ENCODE data around the gene CPE.

The CPE gene

DNA sequence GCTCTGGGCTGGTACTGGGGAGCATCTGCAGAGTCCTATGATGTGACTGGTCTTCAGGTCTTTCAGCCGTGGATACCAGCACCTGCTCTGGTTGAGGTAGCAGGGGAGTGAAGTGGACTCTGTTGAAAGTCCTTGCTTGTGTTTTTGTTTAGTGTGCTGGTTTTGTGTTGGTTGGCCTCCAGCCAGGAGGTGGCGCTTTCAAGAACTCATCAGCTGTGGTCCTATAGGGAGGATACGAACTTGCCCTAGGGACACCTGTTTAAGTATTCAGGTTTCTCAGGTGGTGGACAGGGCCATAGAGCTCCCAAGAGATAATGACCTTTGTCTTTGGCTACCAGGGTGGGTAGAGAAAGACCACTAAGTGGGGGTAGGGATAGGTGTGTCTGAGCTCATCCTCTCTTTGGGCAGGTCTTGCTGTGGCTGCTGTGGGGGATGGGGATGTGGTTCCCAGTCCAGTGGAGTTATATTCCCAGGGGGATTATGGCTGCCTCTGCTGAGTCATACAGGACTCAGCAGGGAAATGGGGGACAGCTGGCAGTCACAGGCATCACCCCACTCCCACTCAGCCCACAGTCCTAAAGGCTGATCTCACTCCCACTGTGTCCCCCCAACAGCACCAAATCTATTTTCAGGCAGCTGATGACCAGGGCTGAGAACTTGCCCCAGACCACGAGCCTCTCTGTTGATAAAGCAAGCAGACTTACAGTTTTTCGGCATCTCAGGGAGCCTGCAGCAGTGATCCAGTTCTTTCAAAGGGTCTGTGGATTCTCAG lies 27.3 kb upstream of the CPE start:
- no peak for ATAC-seq
- TF ChIP-seq BACH2 (CRISPR knock-in tag; IDR thresholded peaks at IDR 0.05; ENCODE audit: borderline replicate concordance) (no peak), ISL1 (CRISPR knock-in tag; IDR thresholded peaks at IDR 0.05) (no peak)

DNA sequence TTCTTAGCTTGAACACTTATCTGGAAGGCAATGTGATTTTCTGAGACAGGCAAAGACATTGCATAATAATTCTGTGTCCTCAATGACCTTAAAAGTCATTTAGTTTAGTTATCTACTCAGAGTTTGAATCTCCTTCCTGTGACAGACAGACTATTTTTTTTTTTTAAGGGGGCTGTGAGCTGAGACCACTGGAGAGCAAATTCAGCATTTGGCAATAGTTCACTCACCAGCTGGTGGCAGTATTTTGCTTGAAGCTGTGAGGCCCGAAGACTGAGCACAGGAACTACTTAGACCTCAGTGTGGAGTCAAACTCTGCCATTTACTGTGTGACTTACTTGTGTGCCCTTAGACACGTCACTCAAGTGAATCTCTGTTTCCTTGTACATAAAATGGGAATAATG lies 22.9 kb upstream of the CPE start:
- ATAC-seq = peak; percentile 91

DNA sequence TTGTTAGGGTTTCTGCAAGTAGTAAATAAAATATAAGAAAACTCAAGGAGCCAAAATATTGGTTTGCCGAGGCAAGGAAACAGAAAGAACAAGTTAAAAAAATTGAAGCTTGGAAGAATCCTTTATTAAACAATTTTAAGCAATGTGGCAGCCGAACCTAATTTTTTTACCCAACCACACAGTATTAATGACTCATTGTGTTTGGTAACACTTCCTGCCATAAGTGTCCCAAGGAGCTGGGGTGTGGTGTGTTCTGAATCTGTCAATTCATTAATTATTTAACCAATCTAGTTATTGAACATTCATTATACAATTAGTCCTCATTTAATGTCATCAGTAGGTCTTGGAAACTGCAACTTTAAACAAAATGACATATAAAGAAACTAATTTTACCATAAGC lies 19.3 kb upstream of the CPE start:
- ATAC-seq = no peak
- TF ChIP-seq TOX (CRISPR knock-in tag; IDR thresholded peaks at IDR 0.05; ENCODE audit: borderline replicate concordance) (no peak), BACH2 (CRISPR knock-in tag; IDR thresholded peaks at IDR 0.05; ENCODE audit: borderline replicate concordance) (no peak), CSDC2 (CRISPR knock-in tag; IDR thresholded peaks at IDR 0.05) (no peak), ZFP30 (CRISPR knock-in tag; IDR thresholded peaks at IDR 0.05) (no peak), ESRRG (CRISPR knock-in tag; IDR thresholded peaks at IDR 0.05) (no peak)
- TF ChIP-seq, protein P1, sequence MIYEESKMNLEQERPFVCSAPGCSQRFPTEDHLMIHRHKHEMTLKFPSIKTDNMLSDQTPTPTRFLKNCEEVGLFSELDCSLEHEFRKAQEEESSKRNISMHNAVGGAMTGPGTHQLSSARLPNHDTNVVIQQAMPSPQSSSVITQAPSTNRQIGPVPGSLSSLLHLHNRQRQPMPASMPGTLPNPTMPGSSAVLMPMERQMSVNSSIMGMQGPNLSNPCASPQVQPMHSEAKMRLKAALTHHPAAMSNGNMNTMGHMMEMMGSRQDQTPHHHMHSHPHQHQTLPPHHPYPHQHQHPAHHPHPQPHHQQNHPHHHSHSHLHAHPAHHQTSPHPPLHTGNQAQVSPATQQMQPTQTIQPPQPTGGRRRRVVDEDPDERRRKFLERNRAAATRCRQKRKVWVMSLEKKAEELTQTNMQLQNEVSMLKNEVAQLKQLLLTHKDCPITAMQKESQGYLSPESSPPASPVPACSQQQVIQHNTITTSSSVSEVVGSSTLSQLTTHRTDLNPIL (CRISPR knock-in tag; IDR thresholded peaks at IDR 0.05; ENCODE audit: low read depth) = no peak
- TF ChIP-seq, protein P2, sequence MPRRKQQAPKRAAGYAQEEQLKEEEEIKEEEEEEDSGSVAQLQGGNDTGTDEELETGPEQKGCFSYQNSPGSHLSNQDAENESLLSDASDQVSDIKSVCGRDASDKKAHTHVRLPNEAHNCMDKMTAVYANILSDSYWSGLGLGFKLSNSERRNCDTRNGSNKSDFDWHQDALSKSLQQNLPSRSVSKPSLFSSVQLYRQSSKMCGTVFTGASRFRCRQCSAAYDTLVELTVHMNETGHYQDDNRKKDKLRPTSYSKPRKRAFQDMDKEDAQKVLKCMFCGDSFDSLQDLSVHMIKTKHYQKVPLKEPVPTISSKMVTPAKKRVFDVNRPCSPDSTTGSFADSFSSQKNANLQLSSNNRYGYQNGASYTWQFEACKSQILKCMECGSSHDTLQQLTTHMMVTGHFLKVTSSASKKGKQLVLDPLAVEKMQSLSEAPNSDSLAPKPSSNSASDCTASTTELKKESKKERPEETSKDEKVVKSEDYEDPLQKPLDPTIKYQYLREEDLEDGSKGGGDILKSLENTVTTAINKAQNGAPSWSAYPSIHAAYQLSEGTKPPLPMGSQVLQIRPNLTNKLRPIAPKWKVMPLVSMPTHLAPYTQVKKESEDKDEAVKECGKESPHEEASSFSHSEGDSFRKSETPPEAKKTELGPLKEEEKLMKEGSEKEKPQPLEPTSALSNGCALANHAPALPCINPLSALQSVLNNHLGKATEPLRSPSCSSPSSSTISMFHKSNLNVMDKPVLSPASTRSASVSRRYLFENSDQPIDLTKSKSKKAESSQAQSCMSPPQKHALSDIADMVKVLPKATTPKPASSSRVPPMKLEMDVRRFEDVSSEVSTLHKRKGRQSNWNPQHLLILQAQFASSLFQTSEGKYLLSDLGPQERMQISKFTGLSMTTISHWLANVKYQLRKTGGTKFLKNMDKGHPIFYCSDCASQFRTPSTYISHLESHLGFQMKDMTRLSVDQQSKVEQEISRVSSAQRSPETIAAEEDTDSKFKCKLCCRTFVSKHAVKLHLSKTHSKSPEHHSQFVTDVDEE (CRISPR knock-in tag; IDR thresholded peaks at IDR 0.05) = no peak

More for the DNA sequence above, 22.9 kb upstream of the CPE start:
- TF ChIP-seq BACH2 (CRISPR knock-in tag; IDR thresholded peaks at IDR 0.05; ENCODE audit: borderline replicate concordance) = no peak
- TF ChIP-seq, protein P1 (CRISPR knock-in tag; IDR thresholded peaks at IDR 0.05; ENCODE audit: low read depth) = no peak
- TF ChIP-seq SNAI2 (CRISPR knock-in tag; IDR thresholded peaks at IDR 0.05) = no peak
- no peak for TF ChIP-seq RARB (CRISPR knock-in tag; IDR thresholded peaks at IDR 0.05)
- no peak for TF ChIP-seq ISL1 (CRISPR knock-in tag; IDR thresholded peaks at IDR 0.05)
- TF ChIP-seq, protein P3, sequence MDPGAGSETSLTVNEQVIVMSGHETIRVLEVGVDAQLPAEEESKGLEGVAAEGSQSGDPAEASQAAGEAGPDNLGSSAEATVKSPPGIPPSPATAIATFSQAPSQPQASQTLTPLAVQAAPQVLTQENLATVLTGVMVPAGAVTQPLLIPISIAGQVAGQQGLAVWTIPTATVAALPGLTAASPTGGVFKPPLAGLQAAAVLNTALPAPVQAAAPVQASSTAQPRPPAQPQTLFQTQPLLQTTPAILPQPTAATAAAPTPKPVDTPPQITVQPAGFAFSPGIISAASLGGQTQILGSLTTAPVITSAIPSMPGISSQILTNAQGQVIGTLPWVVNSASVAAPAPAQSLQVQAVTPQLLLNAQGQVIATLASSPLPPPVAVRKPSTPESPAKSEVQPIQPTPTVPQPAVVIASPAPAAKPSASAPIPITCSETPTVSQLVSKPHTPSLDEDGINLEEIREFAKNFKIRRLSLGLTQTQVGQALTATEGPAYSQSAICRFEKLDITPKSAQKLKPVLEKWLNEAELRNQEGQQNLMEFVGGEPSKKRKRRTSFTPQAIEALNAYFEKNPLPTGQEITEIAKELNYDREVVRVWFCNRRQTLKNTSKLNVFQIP (CRISPR knock-in tag; IDR thresholded peaks at IDR 0.05; ENCODE audit: borderline replicate concordance, low read depth) = no peak
- TF ChIP-seq PPARA (CRISPR knock-in tag; IDR thresholded peaks at IDR 0.05; ENCODE audit: borderline replicate concordance) = no peak
- TF ChIP-seq ZNF70 (CRISPR knock-in tag; IDR thresholded peaks at IDR 0.05) = no peak
- TF ChIP-seq ZFP3 (CRISPR knock-in tag; IDR thresholded peaks at IDR 0.05) = no peak
- no peak for TF ChIP-seq OSR1 (CRISPR knock-in tag; IDR thresholded peaks at IDR 0.05)
- no peak for TF ChIP-seq CSDC2 (CRISPR knock-in tag; IDR thresholded peaks at IDR 0.05)
- no peak for TF ChIP-seq ZC3H10 (CRISPR knock-in tag; IDR thresholded peaks at IDR 0.05)
- TF ChIP-seq ARNTL (CRISPR knock-in tag; IDR thresholded peaks at IDR 0.05; ENCODE audit: borderline replicate concordance, low read depth) = no peak
- no peak for TF ChIP-seq TOX (CRISPR knock-in tag; IDR thresholded peaks at IDR 0.05; ENCODE audit: borderline replicate concordance)
- TF ChIP-seq, protein P2 (CRISPR knock-in tag; IDR thresholded peaks at IDR 0.05) = no peak

All from SK-N-SH treated with all-trans-retinoic acid at 6 μM for 48 hours (cell line).